Measurements from ENCODE around the gene ROBO1.
"Not testable (repeated sequence)": the region's sequence is repeated elsewhere in the genome, so short reads cannot be mapped to it uniquely, and the experiment has no call there.

The ROBO1 gene

GRCh38 chr3:78734048-78734637, 1033.7 kb downstream of the ROBO1 start:
- no peak for DNase-seq (ENCODE audit: low spot score)

- DNase-seq (ENCODE audit: low spot score), result no peak
Observed at GRCh38 chr3:78732893-78733292, 1034.9 kb downstream of the ROBO1 start.

GRCh38 chr3:78732471-78732870, 1035.3 kb downstream of the ROBO1 start:
- DNase-seq (ENCODE audit: low spot score), result no peak

GRCh38 chr3:78729946-78730345, 1037.9 kb downstream of the ROBO1 start:
- no peak for DNase-seq (ENCODE audit: low spot score)

- no peak for DNase-seq (ENCODE audit: low spot score)
Observed at GRCh38 chr3:78728406-78729145, 1039.2 kb downstream of the ROBO1 start.

- DNase-seq (ENCODE audit: low spot score), result no peak
Observed at GRCh38 chr3:78726545-78726944, 1041.3 kb downstream of the ROBO1 start.

- DNase-seq (ENCODE audit: low spot score), result no peak
Observed at GRCh38 chr3:78725703-78726246, 1042.0 kb downstream of the ROBO1 start.

- no peak for DNase-seq (ENCODE audit: low spot score)
Observed at GRCh38 chr3:78724859-78725258, 1042.9 kb downstream of the ROBO1 start.

- not testable (repeated sequence) for DNase-seq (ENCODE audit: low spot score)
Observed at GRCh38 chr3:78724364-78724763, 1043.4 kb downstream of the ROBO1 start.

- no peak for DNase-seq (ENCODE audit: low spot score)
Observed at GRCh38 chr3:78721771-78722543, 1045.8 kb downstream of the ROBO1 start.

- DNase-seq (ENCODE audit: low spot score), result no peak
Observed at GRCh38 chr3:78718707-78719106, 1049.1 kb downstream of the ROBO1 start.

- DNase-seq (ENCODE audit: low spot score), result no peak
Observed at GRCh38 chr3:78717041-78717440, 1050.8 kb downstream of the ROBO1 start.

- DNase-seq (ENCODE audit: low spot score), result no peak
Observed at GRCh38 chr3:78712941-78713340, 1054.9 kb downstream of the ROBO1 start.

- DNase-seq (ENCODE audit: low spot score), result no peak
Observed at GRCh38 chr3:78712270-78712669, 1055.5 kb downstream of the ROBO1 start.

GRCh38 chr3:78708565-78709073, 1059.2 kb downstream of the ROBO1 start:
- DNase-seq (ENCODE audit: low spot score), result no peak

GRCh38 chr3:78707609-78708008, 1060.2 kb downstream of the ROBO1 start:
- no peak for DNase-seq (ENCODE audit: low spot score)

GRCh38 chr3:78706906-78707523, 1060.8 kb downstream of the ROBO1 start:
- DNase-seq (ENCODE audit: low spot score), result no peak

GRCh38 chr3:78703944-78704343, 1063.9 kb downstream of the ROBO1 start:
- DNase-seq (ENCODE audit: low spot score), result no peak

- DNase-seq (ENCODE audit: low spot score), result no peak
Observed at GRCh38 chr3:78701537-78701936, 1066.3 kb downstream of the ROBO1 start.

GRCh38 chr3:78698431-78698830, 1069.4 kb downstream of the ROBO1 start:
- DNase-seq (ENCODE audit: low spot score), result no peak

GRCh38 chr3:78697426-78697825, 1070.4 kb downstream of the ROBO1 start:
- no peak for DNase-seq (ENCODE audit: low spot score)

GRCh38 chr3:78690766-78691165, 1077.0 kb downstream of the ROBO1 start:
- DNase-seq (ENCODE audit: low spot score), result no peak

Measured in CD4-positive, alpha-beta T cell treated with Interleukin-2 at 100 ng/mL for 4 hours (primary cell).